Measurements from ENCODE around the gene ANKS4B. TPM values are rescaled to one million over a fixed set of nuclear protein-coding genes. Genes with fewer than 3 reads are reported as not detected.

The ANKS4B gene
- total RNA-seq, 1 experiment from 2014 or later, result 0.09 TPM

DNA sequence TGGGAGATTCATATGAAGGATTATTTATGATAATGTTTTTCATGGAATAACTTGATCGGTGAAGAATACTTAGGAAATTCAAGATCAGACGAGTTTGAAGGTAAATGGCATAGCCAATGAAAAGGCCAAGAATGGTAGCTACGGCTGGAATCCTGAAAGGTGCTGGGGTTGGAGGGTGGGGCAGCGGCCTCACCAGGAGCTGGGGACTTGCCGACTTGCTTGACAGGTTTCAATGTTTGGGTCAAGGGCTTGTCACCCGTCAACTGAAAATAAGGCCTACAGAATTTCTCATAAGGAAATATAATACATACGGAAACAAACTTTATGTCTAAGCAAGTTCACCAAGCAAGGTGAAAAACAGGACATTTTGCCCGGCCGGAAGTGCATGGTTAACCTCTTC, 34.7 kb downstream of the ANKS4B start:
- Histone ChIP-seq H2BK20ac (ENCODE audit: low read depth, low read length, poor library complexity, severe bottlenecking) (no peak overlapping the region), H2AK5ac (ENCODE audit: insufficient read length, low read length) (no peak overlapping the region), H3K23me2 (ENCODE audit: insufficient read length, low read depth, low read length, poor library complexity, severe bottlenecking) (no peaks in the 10 kb centered on the region), H2AFZ (ENCODE audit: low read length) (no peak overlapping the region), H3K23ac (ENCODE audit: insufficient read length, low read depth, low read length) (no peak overlapping the region), H3K79me1 (ENCODE audit: insufficient read depth, low read depth, low read length, poor library complexity, severe bottlenecking) (no peaks in the 10 kb centered on the region), H3K9ac (ENCODE audit: extremely low read depth, insufficient read length, low read length) (no peak overlapping the region), H2BK5ac (ENCODE audit: insufficient read length, low read length) (no peak overlapping the region), H3T11ph (ENCODE audit: low read length) (no peak overlapping the region), H3K4me1 (ENCODE audit: insufficient read depth, low read length) (no peaks in the 10 kb centered on the region), H3K27me3 (ENCODE audit: insufficient read depth, low read length) (no peaks in the 10 kb centered on the region), H2BK120ac (ENCODE audit: low read depth, low read length, poor library complexity, severe bottlenecking) (no peak overlapping the region), H3K14ac (ENCODE audit: insufficient read depth, low read length) (no peak overlapping the region), H3K56ac (ENCODE audit: insufficient read length, low read depth, low read length) (no peak overlapping the region), H4K5ac (ENCODE audit: insufficient read length, low read depth, low read length) (no peak overlapping the region), H4K20me1 (ENCODE audit: control insufficient read depth, insufficient read depth, insufficient read length) (no peaks in the 10 kb centered on the region), H3K79me2 (ENCODE audit: insufficient read depth, low read length) (no peaks in the 10 kb centered on the region), H3K9me3 (ENCODE audit: control insufficient read depth, low read depth, low read length) (no peaks in the 10 kb centered on the region), H3K4ac (ENCODE audit: low read depth, low read length) (no peak overlapping the region), H4K91ac (ENCODE audit: insufficient read length, low read depth, low read length) (no peak overlapping the region), H2BK15ac (ENCODE audit: low read depth, low read length) (no peak overlapping the region), H2BK12ac (ENCODE audit: insufficient read length, low read depth, low read length) (no peak overlapping the region), H3K18ac (ENCODE audit: insufficient read length, low read depth, low read length) (no peak overlapping the region), H3K4me2 (ENCODE audit: insufficient read depth, insufficient read length, low read length) (no peak overlapping the region), H4K8ac (replicated peaks; ENCODE audit: insufficient read length, low read depth, low read length) (no peak overlapping the region), H3K27ac (ENCODE audit: insufficient read length, low read depth, low read length) (no peak overlapping the region)
- no peak for DNase-seq
- Mint-ChIP-seq H3K27ac (no peak overlapping the region), H3K9me3 (no peaks in the 10 kb centered on the region), H3K4me1 (peaks cover 4 to 5% of the 10 kb centered on the region in 2 experiments), H3K27me3 (ENCODE audit: low read depth) (no peaks in the 10 kb centered on the region; the same call in 1 of the 2 replicates), H3K4me3 (no peak overlapping the region), H3K36me3 (ENCODE audit: insufficient read depth in 1 of 3, low read depth in 3 of 3) (peaks cover 0 to 2% (median 0%) of the 10 kb centered on the region in 3 experiments; a peak in 3 of 7 replicates)
- no CpG with 5 or more reads among the region's 9 CpGs for WGBS (ENCODE audit: extremely low coverage, insufficient read length, low lambda C conversion rate)
- TF ChIP-seq CTCF (conservative IDR thresholded peaks at IDR 0.05), result no peak
